Renal cortex interstitium (tissue), 11 donors: Measurements from ENCODE around the gene NCOA6. TPM values are rescaled to one million over a fixed set of nuclear protein-coding genes. Genes with fewer than 3 reads are reported as not detected.
"Not testable (repeated sequence)": the region's sequence is repeated elsewhere in the genome, so short reads cannot be mapped to it uniquely, and the experiment has no call there.

Experiments
- DNase-seq, 11 donors: peaks; one replicate each; pipeline ENCODE4 v3.0.0-alpha.2; 2013; ENCODE audit warnings: low read depth in 9 of 11, low spot score in 4 of 11; ENCODE audit errors: extremely low read depth in 1 of 11
- polyA plus RNA-seq, 3 donors: library from polyadenylated mRNA; unstranded; fragments of 120-200 nt; gene quantifications; one replicate each; pipeline ENCODE4 v1.2.1, GENCODE V29; 2013; ENCODE audit not compliant: insufficient read length in 3 of 3

NCOA6 gene
- polyA plus RNA-seq, 3 donors: 40.3 to 55.8 (median 51.3) TPM

DNA sequence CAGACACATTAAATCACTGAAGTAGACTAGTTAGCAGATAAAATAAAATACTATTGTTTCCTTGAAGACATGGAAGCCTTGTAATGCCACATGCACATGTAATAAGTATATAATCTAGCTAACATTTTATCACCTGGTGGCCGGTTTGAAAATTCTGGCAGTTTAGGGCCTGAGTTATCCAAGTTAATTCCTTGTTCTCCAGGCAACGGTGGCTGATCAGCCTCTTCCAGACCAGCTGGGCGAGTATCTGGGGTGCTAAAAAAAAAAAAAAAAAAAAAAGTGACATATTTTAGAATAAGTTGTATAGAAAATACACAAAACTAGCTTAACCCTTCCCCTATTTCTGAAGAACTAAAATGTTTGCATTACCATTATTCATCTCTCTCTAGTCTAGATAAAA, 78.8 kb downstream of the NCOA6 start:
- DNase-seq: no peak

DNA sequence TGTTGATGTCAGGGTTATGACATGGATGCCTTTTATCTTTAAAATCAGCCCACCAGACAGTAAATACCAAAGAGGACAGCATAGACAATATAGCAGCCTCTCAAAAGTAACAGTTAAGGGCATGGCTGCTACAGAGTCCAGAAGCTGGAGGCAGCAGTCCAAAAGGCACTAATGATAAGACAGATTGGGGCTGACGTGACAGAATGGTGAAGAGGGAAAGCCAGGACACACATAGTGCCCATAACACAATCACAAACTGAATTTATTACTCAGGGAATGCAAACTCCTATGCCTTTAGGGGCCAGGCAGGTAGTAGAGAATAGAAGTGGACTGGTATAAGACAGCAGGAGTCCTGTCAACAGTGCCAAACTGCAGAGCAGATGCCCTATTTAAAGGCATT, 80.6 kb downstream of the NCOA6 start:
- no peak for DNase-seq

DNA sequence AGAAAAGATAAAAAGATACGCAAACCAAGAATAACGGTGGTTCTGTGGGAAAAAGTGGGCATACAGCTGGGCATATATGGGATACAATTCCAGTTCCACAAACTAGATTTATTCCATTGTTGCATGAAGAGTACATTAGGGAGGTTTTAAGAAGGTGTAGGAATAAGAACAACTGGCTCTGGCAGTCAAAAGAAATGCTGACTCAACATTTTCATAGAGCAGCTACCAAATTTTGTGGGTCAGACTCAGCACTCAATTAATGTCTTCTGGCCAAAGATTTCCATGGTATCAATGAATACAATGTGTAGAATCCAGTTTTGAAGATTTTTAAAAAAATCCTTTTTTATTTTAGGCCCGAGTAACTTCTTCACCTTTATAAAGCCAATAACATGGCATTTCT, 81.1 kb downstream of the NCOA6 start:
- no peak for DNase-seq

DNA sequence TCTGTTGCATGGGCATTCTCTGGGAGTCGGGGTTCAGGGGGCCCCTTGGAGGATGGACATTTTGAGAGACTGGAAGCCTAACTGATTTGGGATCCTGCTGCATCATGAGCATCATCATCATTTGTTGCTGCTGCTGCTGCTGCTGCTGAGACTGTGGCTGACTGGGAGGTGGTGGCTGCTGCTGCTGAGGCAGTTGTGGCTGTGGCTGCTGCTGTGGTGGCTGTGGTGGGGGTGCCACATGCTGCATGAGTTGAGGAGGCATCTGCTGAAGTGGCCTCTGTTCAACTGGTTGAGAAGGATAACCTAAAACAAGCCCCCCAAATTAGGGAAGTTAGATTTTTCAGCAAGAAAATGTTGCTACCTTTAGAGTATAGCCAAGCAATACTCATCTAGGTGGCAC, 82.4 kb downstream of the NCOA6 start:
- no peak for DNase-seq

DNA sequence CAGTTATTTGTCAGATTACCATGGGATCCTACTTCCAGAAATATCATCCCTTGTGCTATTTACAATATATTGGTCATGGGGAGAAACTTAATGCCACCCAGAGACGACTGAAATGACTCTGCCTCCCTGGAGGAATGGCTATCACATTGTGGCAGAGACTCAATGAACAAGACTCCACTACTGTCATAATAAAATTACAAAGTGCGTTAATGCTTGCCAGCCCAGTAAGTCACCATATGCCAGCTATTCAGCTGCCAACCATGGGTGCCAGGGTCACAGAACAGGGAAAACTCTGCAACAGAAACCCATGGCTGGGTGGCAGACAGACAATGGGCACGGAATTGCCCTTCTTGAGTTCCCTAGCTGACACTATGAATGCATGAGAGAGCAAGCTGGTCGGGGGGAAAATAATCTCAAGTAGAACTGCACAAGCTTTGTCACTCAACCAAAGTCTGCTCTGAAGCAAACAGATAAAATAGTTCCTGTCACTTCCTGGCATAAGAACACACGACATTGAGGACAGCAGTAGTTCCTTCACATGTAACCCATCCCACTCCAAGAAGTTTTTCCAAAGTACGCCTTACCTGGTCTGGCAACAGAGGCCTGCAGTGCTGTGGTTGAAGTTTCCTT, 89.2 kb downstream of the NCOA6 start:
- DNase-seq: no peak

DNA sequence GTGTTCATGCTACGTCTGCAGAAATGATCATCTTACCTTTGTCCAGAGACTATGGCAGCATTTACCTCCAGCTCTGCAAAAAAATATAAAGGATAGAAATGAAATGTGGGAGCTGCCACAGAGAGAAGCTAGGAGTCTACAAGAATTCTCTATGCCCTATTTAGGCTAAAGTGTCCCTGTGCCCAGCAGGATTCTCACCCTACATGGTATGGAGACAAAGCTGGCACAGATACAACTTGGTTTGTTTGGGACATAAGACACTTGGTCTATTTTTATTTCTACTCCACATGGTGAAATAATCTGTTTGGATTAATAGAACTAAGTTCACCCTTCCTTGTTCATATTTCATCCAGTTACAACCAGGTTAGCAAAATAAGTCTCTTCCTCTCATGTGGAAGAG, 92.9 kb downstream of the NCOA6 start:
- DNase-seq: no peak

DNA sequence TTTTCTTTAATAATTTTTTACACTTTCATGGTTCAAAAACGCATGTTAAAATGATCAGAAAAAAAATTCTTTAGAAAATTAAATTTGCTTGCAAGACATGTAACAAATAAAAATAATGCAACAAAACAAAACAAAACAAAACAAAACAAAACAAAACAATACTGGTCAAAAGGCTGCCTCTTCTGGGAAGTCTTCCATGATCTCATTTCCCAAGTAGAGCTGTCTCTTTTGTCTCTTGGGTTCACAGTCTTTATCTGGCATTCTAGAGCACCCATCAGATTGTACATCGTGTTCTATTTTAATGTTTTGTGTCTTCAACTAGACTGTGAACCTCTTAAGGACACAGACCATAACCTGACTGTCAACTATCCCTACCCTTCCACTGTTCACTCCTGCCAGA, 96.0 kb downstream of the NCOA6 start:
- no peak for DNase-seq

DNA sequence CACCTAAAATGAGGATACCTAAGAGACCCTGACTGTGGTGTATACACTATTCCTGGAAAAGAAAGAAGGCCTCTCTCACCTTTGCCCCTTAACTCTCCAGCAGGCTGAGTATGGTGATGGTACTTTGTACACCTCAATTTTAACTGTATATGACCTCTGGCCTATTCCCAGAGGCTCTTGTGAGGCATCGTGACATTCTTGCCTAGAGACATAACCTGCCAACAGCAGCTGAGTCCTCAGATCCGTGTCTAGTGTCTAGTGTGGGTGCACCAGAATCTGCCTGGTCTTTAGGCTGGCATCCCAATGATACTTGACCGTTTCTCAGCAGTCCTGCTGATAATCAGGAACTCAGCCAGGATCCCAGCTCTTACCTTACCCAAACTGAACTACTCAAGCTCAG, 101.3 kb downstream of the NCOA6 start:
- no peak for DNase-seq

DNA sequence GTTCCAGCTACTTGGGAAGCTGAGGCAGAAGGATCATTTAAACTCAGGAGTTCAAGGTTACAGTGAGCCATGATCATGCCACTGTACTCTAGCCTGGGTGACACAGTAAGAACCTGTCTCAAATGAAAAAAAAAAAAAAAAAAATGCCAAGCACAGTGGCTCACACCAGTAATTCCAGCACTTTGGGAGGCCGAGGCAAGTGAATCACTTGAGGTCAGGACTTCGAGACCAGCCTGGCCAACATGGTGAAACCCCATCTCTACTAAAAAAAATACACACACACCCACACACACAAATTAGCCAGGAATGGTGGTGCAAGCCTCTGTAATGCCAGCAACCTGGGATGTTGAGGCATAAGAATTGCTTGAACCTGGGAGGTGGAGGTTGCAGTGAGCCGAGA, 102.9 kb downstream of the NCOA6 start:
- not testable (repeated sequence) for DNase-seq

DNA sequence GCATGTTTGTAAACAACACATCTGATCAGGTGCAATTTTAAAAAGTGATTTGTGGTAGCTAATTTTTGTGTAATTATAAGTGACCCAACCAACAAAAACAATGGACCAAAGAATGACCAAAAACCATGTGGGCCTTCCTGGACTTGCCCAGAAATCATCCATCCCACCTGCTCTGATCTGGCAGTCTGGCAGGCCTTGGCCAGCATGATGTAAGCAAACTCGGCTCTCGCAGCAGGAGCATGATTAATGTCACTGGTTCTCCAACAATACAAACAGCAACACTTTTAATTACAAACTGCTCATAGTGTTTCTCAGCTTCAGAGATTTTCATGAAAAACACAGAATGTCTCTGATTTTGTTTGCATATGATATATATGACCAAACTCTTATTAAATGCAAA, 105.2 kb downstream of the NCOA6 start:
- DNase-seq: no peak

DNA sequence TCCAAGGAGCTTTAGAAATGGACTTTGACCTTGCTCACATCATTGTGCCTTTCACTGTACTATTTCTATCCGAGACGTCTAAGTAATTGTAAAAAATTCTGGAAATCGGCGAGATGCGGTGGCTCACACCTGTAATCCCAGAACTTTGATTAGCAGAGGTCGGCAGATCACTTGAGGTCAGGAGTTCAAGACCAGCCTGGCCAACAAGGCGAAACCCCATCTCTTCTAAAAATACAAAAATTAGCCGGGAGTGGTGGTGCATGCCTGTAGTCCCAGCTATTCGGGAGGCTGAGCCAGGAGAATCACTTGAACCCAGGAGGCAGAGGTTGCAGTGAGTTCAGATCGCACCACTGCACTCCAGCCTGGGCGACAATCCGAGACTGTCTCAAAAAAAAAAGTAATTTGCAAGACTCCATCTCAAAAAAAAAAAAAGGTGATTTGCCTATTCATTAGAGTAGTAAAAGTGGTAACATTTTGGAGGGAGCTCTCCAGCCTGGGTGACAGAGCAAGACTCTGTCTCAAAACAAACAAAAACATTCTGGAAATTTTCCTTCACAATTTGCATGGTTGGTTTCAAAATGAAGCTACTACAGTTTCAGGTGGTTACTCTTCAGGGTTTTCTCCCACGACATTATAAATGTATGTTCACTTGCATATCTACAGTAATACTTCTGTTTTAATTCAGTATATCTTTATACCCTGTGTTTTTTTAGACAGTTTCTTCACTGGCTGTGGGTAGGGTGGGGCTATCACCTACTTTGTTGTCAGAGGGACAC, 106.0 kb downstream of the NCOA6 start:
- DNase-seq: not testable (repeated sequence)

DNA sequence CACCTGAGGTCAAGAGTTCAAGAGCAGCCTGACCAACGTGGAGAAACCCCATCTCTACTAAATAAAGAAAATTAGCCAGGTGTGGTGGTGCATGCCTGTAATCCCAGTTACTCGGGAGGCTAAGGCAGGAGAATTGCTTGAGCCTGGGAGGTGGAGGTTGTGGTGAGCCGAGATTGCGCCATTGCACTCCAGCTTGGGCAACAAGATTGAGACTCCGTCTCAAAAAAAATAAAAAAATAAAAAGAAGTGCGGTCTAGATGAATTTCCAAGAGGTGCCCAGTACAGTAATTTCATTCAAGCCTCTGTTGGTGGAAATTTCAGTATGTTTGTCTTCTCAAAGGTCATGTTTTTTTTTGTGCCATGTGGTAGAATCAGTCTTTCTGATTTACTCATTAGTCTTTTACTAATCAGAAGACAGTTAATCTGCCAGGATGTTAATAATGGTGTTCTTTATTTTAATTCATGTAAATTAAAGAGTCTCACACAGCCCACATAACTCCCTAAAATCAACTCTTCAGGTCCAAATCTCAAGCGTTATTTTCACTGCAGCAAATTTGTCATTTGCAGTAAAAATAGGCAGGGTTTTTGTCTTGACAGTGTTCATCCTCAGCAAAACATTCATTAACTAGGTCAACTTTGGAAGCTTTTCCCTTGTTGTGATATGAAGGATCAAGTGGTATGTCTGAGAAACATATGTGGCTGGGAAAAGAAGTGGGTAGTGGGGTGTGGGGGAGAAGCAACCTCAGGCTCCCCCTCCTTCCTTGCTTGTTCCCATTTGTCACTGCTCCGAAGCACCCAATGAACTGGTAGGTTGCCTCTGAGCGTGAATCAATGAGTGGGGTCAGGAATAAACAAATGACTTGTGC, 108.0 kb downstream of the NCOA6 start:
- no peak for DNase-seq

DNA sequence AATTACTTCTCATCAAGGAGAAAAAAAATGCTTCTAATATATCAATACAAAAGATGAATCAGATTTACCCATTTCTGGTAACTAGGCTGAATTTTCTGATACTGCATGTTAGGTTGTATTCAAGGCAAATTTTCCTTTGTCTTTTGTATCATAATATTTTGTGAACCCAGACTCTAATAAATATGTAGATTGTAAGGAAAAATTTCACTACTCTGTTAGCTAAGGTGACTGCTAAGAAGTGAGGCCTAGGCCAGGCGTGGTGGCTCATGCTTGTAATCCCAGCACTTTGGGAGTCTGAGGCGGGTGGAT, 108.6 kb downstream of the NCOA6 start:
- no peak for DNase-seq

DNA sequence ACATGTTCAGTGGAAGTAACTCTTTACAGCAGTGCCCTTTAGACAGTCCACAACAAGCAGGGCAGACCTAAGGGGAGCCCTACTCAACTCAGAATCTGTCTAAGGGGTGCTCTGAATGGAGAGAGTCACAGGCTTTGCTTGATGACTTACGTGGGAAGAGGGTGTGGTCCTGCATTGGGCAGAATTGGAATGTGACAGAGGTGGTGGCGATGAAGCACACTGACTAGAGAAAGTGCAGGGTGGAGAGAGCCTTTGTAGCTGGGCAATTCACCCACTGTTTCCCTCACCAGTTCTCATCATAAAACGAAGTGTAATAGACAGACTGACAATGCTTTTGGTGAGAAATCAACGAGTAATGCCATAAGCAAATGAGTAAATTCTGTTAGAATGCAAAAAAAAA, 110.1 kb downstream of the NCOA6 start:
- no peak for DNase-seq

DNA sequence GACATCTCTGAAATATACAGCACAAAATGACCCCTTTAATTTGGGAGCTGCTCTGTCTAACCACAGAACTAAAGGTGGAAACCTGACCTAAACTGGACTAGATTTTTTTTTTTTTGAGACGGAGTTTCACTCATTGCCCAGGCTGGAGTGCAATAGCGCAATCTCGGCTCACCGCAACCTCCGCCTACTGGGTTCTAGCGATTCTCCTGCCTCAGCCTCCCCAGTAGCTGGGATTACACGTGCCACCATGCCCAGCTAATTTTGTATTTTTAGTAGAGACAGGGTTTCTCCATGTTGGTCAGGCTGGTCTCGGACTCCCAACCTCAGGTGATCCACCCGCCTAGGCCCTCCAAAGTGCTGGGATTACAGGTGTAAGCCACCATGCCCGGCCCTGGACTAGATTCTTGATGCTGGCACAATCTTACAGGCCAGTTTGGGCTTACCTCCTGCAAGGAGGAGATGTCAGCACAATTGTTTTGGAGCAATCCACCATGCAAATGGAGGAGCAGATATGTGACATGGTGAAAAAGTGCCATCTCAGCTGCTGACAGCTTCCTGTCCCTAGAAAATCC, 111.4 kb downstream of the NCOA6 start:
- DNase-seq: not testable (repeated sequence)

DNA sequence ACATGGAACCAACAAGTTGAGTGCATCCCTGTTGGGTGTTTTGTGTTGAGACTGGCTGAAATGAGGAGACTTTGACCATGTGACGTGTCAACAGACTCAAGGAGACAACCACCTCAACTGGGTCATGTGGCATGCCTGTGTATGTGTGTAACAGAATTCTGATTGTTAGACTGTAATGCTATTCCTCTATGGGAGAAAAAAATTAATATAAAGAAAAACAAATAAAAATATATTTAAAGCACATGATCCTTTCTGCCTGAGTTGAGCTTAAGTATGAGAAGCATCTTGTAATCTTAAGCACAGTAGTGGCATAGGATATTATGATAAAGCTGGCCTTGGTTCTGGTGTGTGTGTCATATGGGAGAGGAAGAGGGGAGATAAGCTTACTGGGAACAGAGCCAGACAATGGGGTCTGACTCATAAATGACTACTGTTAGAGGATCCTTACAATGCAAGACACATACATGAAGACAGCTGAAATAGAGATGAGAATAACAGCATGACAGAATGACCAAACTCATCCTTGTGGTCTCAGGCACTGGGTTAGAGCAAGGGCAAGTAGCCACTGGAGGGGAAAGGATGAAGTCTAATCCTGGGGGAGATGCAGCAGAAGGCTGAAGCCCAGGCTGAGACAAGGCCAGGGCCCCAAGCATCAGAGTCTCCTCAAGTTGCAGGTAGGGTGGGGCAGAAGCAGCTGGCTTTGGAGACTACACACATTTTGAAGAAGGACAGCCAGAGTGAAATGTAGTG, 112.1 kb downstream of the NCOA6 start:
- DNase-seq: no peak

DNA sequence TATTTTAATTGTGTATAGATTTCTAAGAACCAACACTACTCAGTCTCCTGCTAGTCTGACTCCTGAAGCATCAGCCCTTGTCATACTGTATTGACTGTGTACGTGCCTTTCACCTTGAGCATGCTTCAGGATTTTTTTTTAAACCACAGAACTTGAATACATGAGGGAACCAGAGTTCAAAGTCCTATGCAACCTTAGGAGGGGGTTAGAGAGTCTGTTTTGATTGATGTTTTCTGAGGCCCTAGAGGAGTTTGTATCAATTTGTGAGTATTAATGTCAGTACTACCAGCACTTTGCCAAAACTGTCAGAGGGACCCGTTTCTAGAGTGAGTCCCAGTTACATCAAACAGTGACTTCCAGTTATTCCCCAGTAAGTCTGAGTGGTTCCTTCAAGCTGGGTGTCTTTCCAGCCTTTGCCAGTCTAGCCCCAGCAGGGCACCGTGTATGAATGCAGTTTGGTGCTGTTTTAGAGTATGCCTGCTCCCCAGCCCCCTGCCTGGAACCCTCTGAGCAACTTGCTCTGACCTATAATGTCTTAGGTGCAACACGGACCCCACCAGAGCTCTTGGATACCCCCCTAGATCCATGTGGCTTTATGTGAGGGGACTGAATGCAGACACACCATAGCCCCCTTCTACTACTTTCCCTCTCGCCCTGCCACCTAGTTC, 112.8 kb downstream of the NCOA6 start:
- DNase-seq: no peak

DNA sequence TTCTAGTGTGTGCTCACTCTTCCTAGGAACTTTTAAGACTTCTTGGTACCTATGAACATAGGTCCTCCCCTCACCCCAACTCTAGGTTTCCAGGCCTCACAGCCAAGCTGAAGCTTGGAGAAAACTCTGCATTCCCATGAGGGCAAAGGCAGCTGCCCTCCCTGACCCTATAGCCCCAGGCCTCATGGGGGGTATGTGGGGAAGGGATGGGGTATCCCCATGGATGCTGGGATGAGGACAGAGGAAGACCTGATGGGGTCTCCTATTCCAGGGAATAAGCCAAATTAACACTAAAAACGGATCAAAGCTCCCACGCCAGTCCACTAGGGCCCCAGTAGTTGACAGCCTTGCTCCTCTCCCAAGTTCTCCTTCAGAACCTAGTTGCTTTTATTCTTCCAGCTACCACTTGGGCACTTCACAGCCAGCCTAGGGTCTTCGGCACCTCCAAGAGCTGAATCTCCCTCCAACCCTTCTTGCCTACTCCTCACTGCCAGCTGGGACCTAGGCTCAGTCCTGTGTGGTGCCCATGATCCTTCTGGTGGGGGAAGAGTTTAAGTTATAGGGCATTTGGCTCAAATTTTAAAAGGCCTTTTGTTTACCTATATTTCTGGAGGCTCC, 113.5 kb downstream of the NCOA6 start:
- no peak for DNase-seq
